WTC11 (cell line): ENCODE results near the gene POLDIP2. TPM values are rescaled to one million over a fixed set of nuclear protein-coding genes. Genes with fewer than 3 reads are reported as not detected.

Source experiments
- ATAC-seq: fragments of 200-7000 bp; cut with Tn5 transposase; 2 replicates; pipeline ENCODE4 v1.10.0; 2021; ENCODE audit warnings: mild to moderate bottlenecking, moderate library complexity
- CTCF ChIA-PET: fragments of 300-600 bp; sonication (Branson Sonifier 250); formaldehyde crosslinking; loops from one replicate; lab custom pipeline; 2021; ENCODE audit warnings: antibody characterized with exemption; lab: Charles Lee
- POLR2A ChIA-PET: fragments of 350-600 bp; sonication (Branson Sonifier 250); formaldehyde crosslinking; loops from one replicate; lab custom pipeline; 2021; ENCODE audit warnings: antibody characterized with exemption; lab: Charles Lee
- DNase-seq: peaks from one replicate; pipeline ENCODE4 v3.0.0; 2021; ENCODE audit warnings: low spot score
- H3K27ac Mint-ChIP-seq: 2 replicates; pipeline ENCODE4 v1.8.0; 2021; ENCODE audit warnings: mixed read lengths
- H3K27me3 Mint-ChIP-seq: 2 replicates; pipeline ENCODE4 v1.8.0; 2021; ENCODE audit warnings: low read depth, mild to moderate bottlenecking, moderate library complexity, mixed read lengths
- H3K36me3 Mint-ChIP-seq: 2 replicates; pipeline ENCODE4 v1.8.0; 2021; ENCODE audit warnings: mixed read lengths
- H3K4me1 Mint-ChIP-seq: 2 replicates; pipeline ENCODE4 v1.8.0; 2022; ENCODE audit warnings: mixed read lengths
- H3K4me3 Mint-ChIP-seq: 2 replicates; pipeline ENCODE4 v1.8.0; 2021; ENCODE audit warnings: mild to moderate bottlenecking, moderate library complexity, mixed read lengths
- H3K9me3 Mint-ChIP-seq: 2 replicates; pipeline ENCODE4 v1.8.0; 2021; ENCODE audit warnings: mixed read lengths
- ATF6 ChIP-seq: sonication (generic); formaldehyde crosslinking; IDR thresholded peaks from 2 replicates; pipeline ENCODE4 v1.8.1; 2023; ENCODE audit warnings: mild to moderate bottlenecking, missing genetic modification reagents
- CDX4 ChIP-seq: fragments of 250-450 bp; sonication (Bioruptor Pico); IDR thresholded peaks from 2 replicates; pipeline ENCODE4 v1.9.0; 2021; ENCODE audit warnings: moderate library complexity, mild to moderate bottlenecking, inconsistent platforms, borderline replicate concordance
- E2F4 ChIP-seq: sonication (generic); formaldehyde crosslinking; IDR thresholded peaks from 2 replicates; pipeline ENCODE4 v1.8.1; 2022; ENCODE audit warnings: low read depth, mild to moderate bottlenecking, moderate library complexity, missing genetic modification reagents, borderline replicate concordance
- ELF4 ChIP-seq: sonication (generic); formaldehyde crosslinking; IDR thresholded peaks from 2 replicates; pipeline ENCODE4 v1.8.1; 2022; ENCODE audit warnings: low read depth, mild to moderate bottlenecking, moderate library complexity, missing genetic modification reagents
- EMX1 ChIP-seq: fragments of 250-450 bp; sonication (Bioruptor Pico); IDR thresholded peaks from 2 replicates; pipeline ENCODE4 v1.8.0; 2021; ENCODE audit warnings: mild to moderate bottlenecking
- FOXK1 ChIP-seq: sonication (generic); formaldehyde crosslinking; IDR thresholded peaks from 2 replicates; pipeline ENCODE4 v1.8.0; 2022; ENCODE audit warnings: mild to moderate bottlenecking, moderate library complexity, missing genetic modification reagents
- FOXP1 ChIP-seq: sonication (generic); formaldehyde crosslinking; IDR thresholded peaks from 2 replicates; pipeline ENCODE4 v1.8.0; 2022; ENCODE audit warnings: missing genetic modification reagents, mild to moderate bottlenecking, moderate library complexity, borderline replicate concordance
- GRHL2 ChIP-seq: fragments of 250-450 bp; sonication (Bioruptor Pico); IDR thresholded peaks from 2 replicates; pipeline ENCODE4 v1.8.0; 2022; ENCODE audit warnings: mild to moderate bottlenecking, moderate library complexity; ENCODE audit not compliant: insufficient replicate concordance, severe bottlenecking
- IRF2 ChIP-seq: sonication (generic); formaldehyde crosslinking; IDR thresholded peaks from 2 replicates; pipeline ENCODE4 v1.8.0; 2022; ENCODE audit warnings: low read depth, missing genetic modification reagents, borderline replicate concordance
- NR3C1 ChIP-seq: sonication (generic); formaldehyde crosslinking; conservative IDR thresholded peaks from 2 replicates; pipeline ENCODE4 v1.8.1; 2023; ENCODE audit warnings: low read depth, mild to moderate bottlenecking, missing genetic modification reagents
- PRDM15 ChIP-seq: sonication (generic); formaldehyde crosslinking; IDR thresholded peaks from 2 replicates; pipeline ENCODE4 v1.8.0; 2022; ENCODE audit warnings: missing genetic modification reagents
- RELA ChIP-seq: sonication (generic); formaldehyde crosslinking; IDR thresholded peaks from 2 replicates; pipeline ENCODE4 v1.8.1; 2022; ENCODE audit warnings: missing genetic modification reagents, mild to moderate bottlenecking, borderline replicate concordance
- SMAD3 ChIP-seq: sonication (generic); formaldehyde crosslinking; IDR thresholded peaks from 2 replicates; pipeline ENCODE4 v1.8.0; 2022; ENCODE audit warnings: missing genetic modification reagents, mild to moderate bottlenecking, borderline replicate concordance
- SP1 ChIP-seq: sonication (generic); formaldehyde crosslinking; conservative IDR thresholded peaks from 2 replicates; pipeline ENCODE4 v1.8.1; 2022; ENCODE audit warnings: missing genetic modification reagents
- TEAD1 ChIP-seq: sonication (generic); formaldehyde crosslinking; IDR thresholded peaks from 2 replicates; pipeline ENCODE4 v1.8.0; 2022; ENCODE audit warnings: mild to moderate bottlenecking, missing genetic modification reagents
- ZNF138 ChIP-seq: sonication (generic); formaldehyde crosslinking; conservative IDR thresholded peaks from 2 replicates; pipeline ENCODE4 v1.8.1; 2022; ENCODE audit warnings: mild to moderate bottlenecking, moderate library complexity, missing genetic modification reagents
- ZNF232 ChIP-seq: sonication (generic); formaldehyde crosslinking; IDR thresholded peaks from 2 replicates; pipeline ENCODE4 v1.8.0; 2022; ENCODE audit warnings: mild to moderate bottlenecking, missing genetic modification reagents
- ZNF317 ChIP-seq: sonication (generic); formaldehyde crosslinking; IDR thresholded peaks from 2 replicates; pipeline ENCODE4 v1.8.1; 2023; ENCODE audit warnings: low read depth, mild to moderate bottlenecking, moderate library complexity, missing genetic modification reagents, borderline replicate concordance
- ZNF425 ChIP-seq: fragments of 250-450 bp; sonication (Bioruptor Pico); conservative IDR thresholded peaks from 2 replicates; pipeline ENCODE4 v1.9.0; 2021; ENCODE audit warnings: mild to moderate bottlenecking
- ZNF532 ChIP-seq: fragments of 250-450 bp; sonication (Bioruptor Pico); IDR thresholded peaks from 2 replicates; pipeline ENCODE4 v1.9.0; 2021; ENCODE audit warnings: mild to moderate bottlenecking, borderline replicate concordance
- ZNF671 ChIP-seq: fragments of 250-450 bp; sonication (Bioruptor Pico); IDR thresholded peaks from 2 replicates; pipeline ENCODE4 v1.8.0; 2021; ENCODE audit warnings: mild to moderate bottlenecking
- total RNA-seq: library from RNA; stranded (reverse); gene quantifications from 3 replicates; pipeline ENCODE4 v1.2.3, GENCODE V29; 2021

Gene POLDIP2
- total RNA-seq, 1 experiment from 2014 or later = 85.4 TPM

GRCh38 chr17:28324781-28325180 lies 32.5 kb downstream of the POLDIP2 start:
- no peak for TF ChIP-seq ELF4 (CRISPR knock-in tag)
- TF ChIP-seq GRHL2 (CRISPR knock-in tag) = no peak
- TF ChIP-seq TEAD1 (CRISPR knock-in tag) = no peak
- TF ChIP-seq SMAD3 = no peak
- TF ChIP-seq ZNF425 (CRISPR knock-in tag) = no peak
- no peak overlapping the region for H3K4me3 Mint-ChIP-seq
- ChIA-PET CTCF (no interaction called here), POLR2A (no interaction called here)
- ATAC-seq (no peak), DNase-seq (no peak)
- peak overlapping the region; percentile 84 for H3K27ac Mint-ChIP-seq
- H3K4me1 Mint-ChIP-seq = peaks cover 31% of the 10 kb centered on the region
- no peaks in the 10 kb centered on the region for H3K9me3 Mint-ChIP-seq
- no peaks in the 10 kb centered on the region for H3K27me3 Mint-ChIP-seq
- peaks cover 49% of the 10 kb centered on the region for H3K36me3 Mint-ChIP-seq

- POLR2A ChIA-PET = no interaction called here
- Mint-ChIP-seq H3K36me3 (peaks cover 49% of the 10 kb centered on the region), H3K4me3 (no peak overlapping the region), H3K9me3 (no peaks in the 10 kb centered on the region), H3K4me1 (peaks cover 31% of the 10 kb centered on the region), H3K27ac (no peak overlapping the region), H3K27me3 (no peaks in the 10 kb centered on the region)
- CTCF ChIA-PET = no interaction called here
- no peak for TF ChIP-seq ZNF232 (CRISPR knock-in tag)
- TF ChIP-seq NR3C1 (CRISPR knock-in tag) = no peak
- no peak for TF ChIP-seq ZNF671
- TF ChIP-seq RELA (CRISPR knock-in tag) = no peak
- no peak for TF ChIP-seq ZNF138
- no peak for TF ChIP-seq FOXK1 (CRISPR knock-in tag)
- TF ChIP-seq IRF2 = no peak
- TF ChIP-seq ZNF532 (CRISPR knock-in tag) = no peak
- no peak for TF ChIP-seq ZNF317
- no peak for TF ChIP-seq PRDM15 (CRISPR knock-in tag)
- TF ChIP-seq E2F4 (CRISPR knock-in tag) = no peak
- TF ChIP-seq CDX4 (CRISPR knock-in tag) = no peak
- TF ChIP-seq FOXP1 = no peak
- TF ChIP-seq ATF6 (CRISPR knock-in tag) = no peak
- TF ChIP-seq EMX1 (CRISPR knock-in tag) = no peak
- TF ChIP-seq SP1 = no peak
- ATAC-seq (no peak), DNase-seq (no peak)
These were observed 33.0 kb downstream of the POLDIP2 start for GRCh38 chr17:28324267-28324745.
